IMR-90 (cell line): ENCODE measurements around the gene ZNF416. TPM values are rescaled to one million over a fixed set of nuclear protein-coding genes. Genes with fewer than 3 reads are reported as not detected.

Experiments used
- ATAC-seq: fragments of 200-7000 bp; cut with Tn5 transposase; 2 replicates; pipeline ENCODE4 v1.9.1; 2020; ENCODE audit warnings: low read depth, mild to moderate bottlenecking, moderate library complexity
- BruUV-seq: library from RNA; stranded (reverse); fragments of 400-500 nt; replicated peaks from 2 replicates; lab custom pipeline; 2021; lab: Mats Ljungman, UMichigan
- CTCF ChIA-PET: fragments of 300-600 bp; formaldehyde crosslinking; extraction: SDS; loops from one replicate; lab custom pipeline; 2021; ENCODE audit warnings: antibody characterized with exemption; lab: Yijun Ruan, JAX
- POLR2A ChIA-PET: fragments of 300-600 bp; sonication (Branson Sonifier 250); formaldehyde crosslinking; loops from one replicate; lab custom pipeline; 2022; ENCODE audit warnings: antibody characterized with exemption; ENCODE audit not compliant: unreplicated experiment; lab: Charles Lee
- DNase-seq: peaks from one replicate; pipeline ENCODE4 v3.0.0; 2013
- H2AFZ ChIP-seq: replicated peaks from 2 replicates; pipeline ENCODE3; 2013; ENCODE audit warnings: low read length, mild to moderate bottlenecking; ENCODE audit not compliant: poor library complexity
- H2AK5ac ChIP-seq: 2 replicates; pipeline ENCODE4 v1.6.1; 2013; ENCODE audit warnings: low read depth, low read length, inconsistent platforms
- H2AK9ac ChIP-seq: replicated peaks from 2 replicates; pipeline ENCODE3; 2013; ENCODE audit warnings: mild to moderate bottlenecking, low read depth, low read length, moderate library complexity; ENCODE audit not compliant: poor library complexity
- H2BK120ac ChIP-seq: 2 replicates; pipeline ENCODE4 v1.6.1; 2013; ENCODE audit warnings: low read depth, low read length, inconsistent platforms
- H2BK15ac ChIP-seq: 3 replicates; pipeline ENCODE4 v1.6.1; 2013; ENCODE audit warnings: low read depth, low read length, inconsistent platforms
- H2BK20ac ChIP-seq: 2 replicates; pipeline ENCODE4 v1.6.1; 2013; ENCODE audit warnings: low read depth, mild to moderate bottlenecking, inconsistent platforms, low read length, moderate library complexity
- H2BK5ac ChIP-seq: 2 replicates; pipeline ENCODE4 v1.6.1; 2013; ENCODE audit warnings: mild to moderate bottlenecking, low read depth, low read length, inconsistent platforms; ENCODE audit not compliant: poor library complexity, severe bottlenecking
- H3K14ac ChIP-seq: replicated peaks from 2 replicates; pipeline ENCODE4 v1.6.1; 2013; ENCODE audit warnings: low read depth, low read length, inconsistent platforms
- H3K18ac ChIP-seq: 2 replicates; pipeline ENCODE4 v1.6.1; 2013; ENCODE audit warnings: low read depth, low read length, control low read depth
- H3K23ac ChIP-seq: 2 replicates; pipeline ENCODE4 v1.6.1; 2013; ENCODE audit warnings: low read depth, low read length, inconsistent platforms
- H3K27ac ChIP-seq: 2 replicates; pipeline ENCODE4 v1.5.1; 2013; ENCODE audit warnings: mild to moderate bottlenecking, control low read depth, low read length; ENCODE audit not compliant: insufficient read depth
- H3K27me3 ChIP-seq: 2 replicates; pipeline ENCODE4 v1.6.1; 2013; ENCODE audit warnings: low read length; ENCODE audit not compliant: control insufficient read depth, insufficient read depth
- H3K36me3 ChIP-seq: 2 replicates; pipeline ENCODE4 v1.6.1; 2013; ENCODE audit warnings: low read length, mixed read lengths; ENCODE audit not compliant: control insufficient read depth, insufficient read depth
- H3K4ac ChIP-seq: 2 replicates; pipeline ENCODE4 v1.6.1; 2013; ENCODE audit warnings: low read depth, low read length, inconsistent platforms
- H3K4me1 ChIP-seq: 2 replicates; pipeline ENCODE4 v1.6.1; 2013; ENCODE audit warnings: low read length, mixed read lengths; ENCODE audit not compliant: control insufficient read depth, insufficient read depth
- H3K4me2 ChIP-seq: 2 replicates; pipeline ENCODE4 v1.6.1; 2013; ENCODE audit warnings: low read depth, mild to moderate bottlenecking, control low read depth, low read length, moderate library complexity
- H3K4me3 ChIP-seq: 2 replicates; pipeline ENCODE4 v1.5.1; 2013; ENCODE audit warnings: low read depth, mild to moderate bottlenecking, control low read depth, low read length, moderate library complexity; ENCODE audit not compliant: insufficient read depth
- H3K56ac ChIP-seq: 2 replicates; pipeline ENCODE4 v1.6.1; 2013; ENCODE audit warnings: low read length, inconsistent platforms; ENCODE audit not compliant: insufficient read depth; ENCODE audit errors: extremely low read depth
- H3K79me1 ChIP-seq, 2 experiments: 2 replicates each; pipeline ENCODE4 v1.6.1; 2013; ENCODE audit warnings: low read length in 2 of 2, inconsistent platforms in 1 of 2, low read depth in 1 of 2
- H3K9ac ChIP-seq: 2 replicates; pipeline ENCODE4 v1.6.1; 2013; ENCODE audit warnings: low read depth, low read length, control low read depth
- H3K9me1 ChIP-seq: 2 replicates; pipeline ENCODE4 v1.6.1; 2013; ENCODE audit warnings: low read length, inconsistent platforms; ENCODE audit not compliant: insufficient read depth
- H3K9me3 ChIP-seq: 2 replicates; pipeline ENCODE4 v1.6.1; 2013; ENCODE audit warnings: low read length; ENCODE audit not compliant: control insufficient read depth, insufficient read depth
- H4K20me1 ChIP-seq: 2 replicates; pipeline ENCODE4 v1.6.1; 2013; ENCODE audit warnings: low read length, inconsistent platforms; ENCODE audit not compliant: insufficient read depth
- H4K5ac ChIP-seq: 2 replicates; pipeline ENCODE4 v1.6.1; 2013; ENCODE audit warnings: mild to moderate bottlenecking, low read depth, low read length, control low read depth
- H4K8ac ChIP-seq, 2 experiments: 2 replicates each; pipeline ENCODE4 v1.6.1; 2013; ENCODE audit warnings: low read depth in 2 of 2, low read length in 2 of 2, control low read depth in 1 of 2, inconsistent platforms in 1 of 2
- H4K91ac ChIP-seq: 2 replicates; pipeline ENCODE4 v1.6.1; 2013; ENCODE audit warnings: low read depth, low read length, inconsistent platforms; ENCODE audit not compliant: insufficient read depth
- BHLHE40 ChIP-seq: fragments of 150-350 bp; IDR thresholded peaks from 2 replicates; pipeline ENCODE4 v1.6.1; 2016; ENCODE audit warnings: mild to moderate bottlenecking, low read depth, low read length
- CEBPB ChIP-seq: IDR thresholded peaks from 2 replicates; pipeline ENCODE4 v1.6.1; 2012; ENCODE audit warnings: low read depth, low read length, improper control_type of control experiment
- CHD1 ChIP-seq: IDR thresholded peaks from 2 replicates; pipeline ENCODE4 v1.6.1; 2012; ENCODE audit warnings: low read depth, low read length, improper control_type of control experiment
- FOS ChIP-seq: fragments of 150-350 bp; IDR thresholded peaks from 2 replicates; pipeline ENCODE4 v1.6.1; 2016; ENCODE audit warnings: low read depth, low read length
- MAFK ChIP-seq: IDR thresholded peaks from 2 replicates; pipeline ENCODE4 v1.6.1; 2012; ENCODE audit warnings: low read depth, low read length, improper control_type of control experiment
- MAZ ChIP-seq: IDR thresholded peaks from 2 replicates; pipeline ENCODE4 v1.6.1; 2012; ENCODE audit warnings: low read depth, mild to moderate bottlenecking, low read length, improper control_type of control experiment, moderate library complexity, borderline replicate concordance
- MXI1 ChIP-seq: IDR thresholded peaks from 2 replicates; pipeline ENCODE4 v1.6.1; 2012; ENCODE audit warnings: low read depth, mild to moderate bottlenecking, low read length, moderate library complexity, borderline replicate concordance
- NFE2L2 ChIP-seq: fragments of 150-350 bp; IDR thresholded peaks from 2 replicates; pipeline ENCODE4 v1.6.1; 2016; ENCODE audit warnings: low read depth, mild to moderate bottlenecking, low read length
- POLR2A ChIP-seq: IDR thresholded peaks from 2 replicates; pipeline ENCODE4 v1.6.1; 2012; ENCODE audit warnings: mild to moderate bottlenecking, low read depth, low read length
- RAD21 ChIP-seq: IDR thresholded peaks from 2 replicates; pipeline ENCODE4 v1.6.1; 2012; ENCODE audit warnings: low read length, improper control_type of control experiment
- RCOR1 ChIP-seq: IDR thresholded peaks from 2 replicates; pipeline ENCODE4 v1.6.1; 2012; ENCODE audit warnings: mild to moderate bottlenecking, low read length, improper control_type of control experiment; ENCODE audit not compliant: insufficient replicate concordance
- RFX5 ChIP-seq: IDR thresholded peaks from 2 replicates; pipeline ENCODE4 v1.8.0; 2012; ENCODE audit warnings: low read depth, mild to moderate bottlenecking, low read length, moderate library complexity
- SMC3 ChIP-seq: fragments of 150-350 bp; IDR thresholded peaks from 2 replicates; pipeline ENCODE4 v1.6.1; 2016; ENCODE audit warnings: low read depth, mild to moderate bottlenecking, antibody characterized with exemption, low read length, moderate library complexity
- WGBS, 2 experiments: methylation state at CpG; one replicate each; pipeline versions ENCODE4 v1.1.5 to v1.1.7; 2013; ENCODE audit warnings: missing lambda C conversion rate in 2 of 2; ENCODE audit not compliant: insufficient read length in 1 of 2; ENCODE audit errors: extremely low coverage in 2 of 2; 5-methylcytosine and 5-hydroxymethylcytosine counted together
- dilution Hi-C: fragments of 300-500 bp; cut with HindIII; formaldehyde crosslinking; loops from one replicate; pipeline ENCODE4 v1.14.3; 2018; ENCODE audit warnings: low sequenced_read_pairs; ENCODE audit not compliant: unreplicated experiment
- in situ Hi-C: fragments of 300-500 bp; cut with MboI; formaldehyde crosslinking; loops from 3 replicates; pipeline ENCODE4 v1.14.3; 2019; ENCODE audit warnings: low sequenced_read_pairs, inconsistent platforms, mixed read lengths
- intact Hi-C: fragments of 100-400 bp; cut with micrococcal nuclease; formaldehyde crosslinking; loops from 2 replicates; pipeline ENCODE4 v1.10.0; 2022
- polyA plus RNA-seq, 3 experiments: library from polyadenylated mRNA; depleted of rRNA; stranded (reverse); fragments of >200 nt; gene quantifications; 2 replicates each; pipeline ENCODE4 v1.2.3, GENCODE V29; 2012; ENCODE audit warnings: low replicate concordance in 1 of 3
- total RNA-seq: library from RNA; depleted of rRNA; stranded (reverse); fragments of >200 nt; gene quantifications from 2 replicates; pipeline ENCODE4 v1.2.3, GENCODE V29; 2012
- TF ChIP-seq, protein P1 (sequence below): fragments of 150-350 bp; IDR thresholded peaks from 2 replicates; pipeline ENCODE4 v1.6.1; 2017; ENCODE audit warnings: mild to moderate bottlenecking, antibody characterized with exemption, low read length, low read depth
- TF ChIP-seq, protein P2 (sequence below): fragments of 150-350 bp; IDR thresholded peaks from 2 replicates; pipeline ENCODE4 v1.6.1; 2016; ENCODE audit warnings: low read depth, mild to moderate bottlenecking, low read length, moderate library complexity, borderline replicate concordance
- TF ChIP-seq, protein P3 (sequence below): conservative IDR thresholded peaks from 2 replicates; pipeline ENCODE4 v1.5.1; 2012; ENCODE audit warnings: mild to moderate bottlenecking, low read depth, low read length, improper control_type of control experiment

ZNF416 gene
- total and polyA plus RNA-seq, 2 of the 4 experiments (the other 2 are of a cell fraction): 2.6 to 8.1 TPM

DNA sequence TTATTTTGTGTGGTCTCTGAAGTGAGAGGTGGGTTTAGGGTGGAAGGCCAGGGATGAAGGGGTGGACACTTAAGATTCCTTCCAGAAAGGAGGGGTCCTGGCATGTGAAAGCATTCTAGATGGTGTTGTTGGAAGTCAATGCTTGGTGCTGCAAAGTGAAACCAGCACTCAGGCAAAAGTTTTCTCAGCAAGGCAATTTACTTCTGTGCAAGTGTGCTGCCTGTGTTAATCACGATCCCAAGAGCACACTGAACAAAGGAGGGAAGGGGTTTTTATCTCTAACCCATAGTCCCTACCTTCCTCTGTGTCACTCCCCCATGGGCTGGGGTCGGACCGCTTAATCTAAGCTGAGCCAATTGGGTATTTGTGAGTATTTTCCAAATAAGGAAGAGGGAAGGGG, 36.6 kb upstream of the ZNF416 start:
- in situ Hi-C loops (no loop called here), intact Hi-C loops (no loop called here), dilution Hi-C loops (no loop called here)
- Histone ChIP-seq H2BK20ac (no peak overlapping the region), H2BK5ac (no peak overlapping the region), H3K79me1 (peaks cover 31 to 54% of the 10 kb centered on the region in 2 experiments), H3K23ac (no peak overlapping the region), H3K4me2 (peak overlapping the region; percentile 94; the same call in 1 of the 2 replicates), H4K20me1 (no peaks in the 10 kb centered on the region), H2BK15ac (no peak overlapping the region), H4K5ac (no peak overlapping the region), H3K4me1 (peaks cover 2% of the 10 kb centered on the region; the same call in 1 of the 2 replicates), H3K9me3 (peaks cover 54% of the 10 kb centered on the region), H4K91ac (no peak overlapping the region), H3K14ac (no peak overlapping the region), H2AK5ac (no peak overlapping the region), H3K9me1 (no peaks in the 10 kb centered on the region), H3K9ac (no peak overlapping the region), H3K18ac (no peak overlapping the region), H3K36me3 (peaks cover 48% of the 10 kb centered on the region), H2AFZ (no peak overlapping the region), H3K27me3 (no peaks in the 10 kb centered on the region), H3K56ac (no peak overlapping the region), H3K27ac (no peak overlapping the region), H4K8ac (no peak overlapping the region), H2AK9ac (no peak overlapping the region), H2BK120ac (no peak overlapping the region), H3K4ac (no peak overlapping the region), H3K4me3 (peak overlapping the region; percentile 96; the same call in 1 of the 2 replicates)
- DNase-seq (no peak), ATAC-seq (no peak)
- POLR2A ChIA-PET: no interaction called here
- CTCF ChIA-PET: no interaction called here
- WGBS, 2 experiments: no CpG with 5 or more reads among the region's 3 CpGs
- TF ChIP-seq, protein P1, sequence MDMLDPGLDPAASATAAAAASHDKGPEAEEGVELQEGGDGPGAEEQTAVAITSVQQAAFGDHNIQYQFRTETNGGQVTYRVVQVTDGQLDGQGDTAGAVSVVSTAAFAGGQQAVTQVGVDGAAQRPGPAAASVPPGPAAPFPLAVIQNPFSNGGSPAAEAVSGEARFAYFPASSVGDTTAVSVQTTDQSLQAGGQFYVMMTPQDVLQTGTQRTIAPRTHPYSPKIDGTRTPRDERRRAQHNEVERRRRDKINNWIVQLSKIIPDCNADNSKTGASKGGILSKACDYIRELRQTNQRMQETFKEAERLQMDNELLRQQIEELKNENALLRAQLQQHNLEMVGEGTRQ: no peak
- TF ChIP-seq, protein P2, sequence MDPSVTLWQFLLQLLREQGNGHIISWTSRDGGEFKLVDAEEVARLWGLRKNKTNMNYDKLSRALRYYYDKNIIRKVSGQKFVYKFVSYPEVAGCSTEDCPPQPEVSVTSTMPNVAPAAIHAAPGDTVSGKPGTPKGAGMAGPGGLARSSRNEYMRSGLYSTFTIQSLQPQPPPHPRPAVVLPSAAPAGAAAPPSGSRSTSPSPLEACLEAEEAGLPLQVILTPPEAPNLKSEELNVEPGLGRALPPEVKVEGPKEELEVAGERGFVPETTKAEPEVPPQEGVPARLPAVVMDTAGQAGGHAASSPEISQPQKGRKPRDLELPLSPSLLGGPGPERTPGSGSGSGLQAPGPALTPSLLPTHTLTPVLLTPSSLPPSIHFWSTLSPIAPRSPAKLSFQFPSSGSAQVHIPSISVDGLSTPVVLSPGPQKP: no peak
- TF ChIP-seq, protein P3, sequence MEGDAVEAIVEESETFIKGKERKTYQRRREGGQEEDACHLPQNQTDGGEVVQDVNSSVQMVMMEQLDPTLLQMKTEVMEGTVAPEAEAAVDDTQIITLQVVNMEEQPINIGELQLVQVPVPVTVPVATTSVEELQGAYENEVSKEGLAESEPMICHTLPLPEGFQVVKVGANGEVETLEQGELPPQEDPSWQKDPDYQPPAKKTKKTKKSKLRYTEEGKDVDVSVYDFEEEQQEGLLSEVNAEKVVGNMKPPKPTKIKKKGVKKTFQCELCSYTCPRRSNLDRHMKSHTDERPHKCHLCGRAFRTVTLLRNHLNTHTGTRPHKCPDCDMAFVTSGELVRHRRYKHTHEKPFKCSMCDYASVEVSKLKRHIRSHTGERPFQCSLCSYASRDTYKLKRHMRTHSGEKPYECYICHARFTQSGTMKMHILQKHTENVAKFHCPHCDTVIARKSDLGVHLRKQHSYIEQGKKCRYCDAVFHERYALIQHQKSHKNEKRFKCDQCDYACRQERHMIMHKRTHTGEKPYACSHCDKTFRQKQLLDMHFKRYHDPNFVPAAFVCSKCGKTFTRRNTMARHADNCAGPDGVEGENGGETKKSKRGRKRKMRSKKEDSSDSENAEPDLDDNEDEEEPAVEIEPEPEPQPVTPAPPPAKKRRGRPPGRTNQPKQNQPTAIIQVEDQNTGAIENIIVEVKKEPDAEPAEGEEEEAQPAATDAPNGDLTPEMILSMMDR: no peak
- TF ChIP-seq MXI1: no peak
- no peak for TF ChIP-seq CEBPB
- TF ChIP-seq CHD1: no peak
- TF ChIP-seq POLR2A: no peak
- no peak for TF ChIP-seq MAZ
- TF ChIP-seq RCOR1: no peak
- TF ChIP-seq RAD21: no peak
- TF ChIP-seq SMC3: no peak
- no peak for TF ChIP-seq RFX5
- no peak for TF ChIP-seq BHLHE40
- no peak for TF ChIP-seq FOS
- no peak for TF ChIP-seq NFE2L2
- no peak for TF ChIP-seq MAFK
- BruUV-seq: no TSS peak
